ENCODE data around the gene THAP3. TPM values are rescaled to one million over a fixed set of nuclear protein-coding genes. Genes with fewer than 3 reads are reported as not detected.

The THAP3 gene
- total RNA-seq, 1 experiment from 2014 or later: 14.6 TPM

GRCh38 chr1:6578624-6579373 lies 45.9 kb upstream of the THAP3 start:
- no peaks in the 10 kb centered on the region for H3K9me2 ChIP-seq (ENCODE audit: insufficient read depth)
- no peaks in the 10 kb centered on the region for H3F3A ChIP-seq (ENCODE audit: insufficient read depth, low read depth)
- H3K9me3 ChIP-seq (ENCODE audit: insufficient read depth, low read depth): no peaks in the 10 kb centered on the region
- H3K4me3 ChIP-seq: no peak overlapping the region
- ChIA-PET CTCF (no interaction called here), POLR2A (ENCODE audit: unreplicated experiment) (no interaction called here)
- no peaks in the 10 kb centered on the region for H3K36me3 ChIP-seq (ENCODE audit: low read depth)
- H3K79me2 ChIP-seq (ENCODE audit: low read depth): peaks cover 11% of the 10 kb centered on the region
- H3K27ac ChIP-seq: no peak overlapping the region
- no peaks in the 10 kb centered on the region for H4K20me1 ChIP-seq (ENCODE audit: insufficient read depth)
- no TSS peak for BruUV-seq (replicated peaks)
- no peak for DNase-seq
- peaks cover 8% of the 10 kb centered on the region for H3K4me1 ChIP-seq (replicated peaks; ENCODE audit: insufficient read depth)
- intact Hi-C loops (cut with micrococcal nuclease; ENCODE audit: unreplicated experiment): loop anchor here (1.0 kb wide), 1 partner anchor 47 kb away; no protein-coding TSS in a partner anchor
- TF ChIP-seq CTCF (conservative IDR thresholded peaks at IDR 0.05): no peak
- H3K27me3 ChIP-seq (ENCODE audit: insufficient read depth, low read depth): no peaks in the 10 kb centered on the region
- H2AFZ ChIP-seq: no peak overlapping the region
- peak overlapping the region; percentile 90; the same call in 1 of the 2 replicates for H3K4me2 ChIP-seq

GRCh38 chr1:6579374-6580118 lies 45.1 kb upstream of the THAP3 start, which contains the start of gene ZBTB48:
Gene ZBTB48 (plus strand): TSS chr1:6579994. CDS start chr1:6580610, 616 bp downstream.
- intact Hi-C loops (cut with micrococcal nuclease; ENCODE audit: unreplicated experiment): loop anchor here (1.0 kb wide), 1 partner anchor 46 kb away; no protein-coding TSS in a partner anchor
- Histone ChIP-seq H3K4me3 (peak within 1 kb of the TSS; percentile 78), H3K9me2 (ENCODE audit: insufficient read depth) (no peaks in the 10 kb centered on the region), H3K79me2 (ENCODE audit: low read depth) (peaks cover 11% of the 10 kb centered on the region), H2AFZ (peak within 1 kb of the TSS; percentile 86), H4K20me1 (ENCODE audit: insufficient read depth) (no peaks in the 10 kb centered on the region), H3K4me2 (peak within 1 kb of the TSS; percentile 90), H3K4me1 (replicated peaks; ENCODE audit: insufficient read depth) (peaks cover 8% of the 10 kb centered on the region), H3F3A (ENCODE audit: insufficient read depth, low read depth) (no peaks in the 10 kb centered on the region), H3K27me3 (ENCODE audit: insufficient read depth, low read depth) (no peaks in the 10 kb centered on the region), H3K36me3 (ENCODE audit: low read depth) (no peaks in the 10 kb centered on the region), H3K27ac (no peak within 1 kb of the TSS), H3K9me3 (ENCODE audit: insufficient read depth, low read depth) (no peaks in the 10 kb centered on the region)
- DNase-seq: peak; percentile 86 to 98
- CTCF ChIA-PET: interaction anchor here (0.5 to 0.7 kb wide), 4 partner anchors 10 to 116 kb away, joined by 3 to 10 read pairs (median 6); no protein-coding TSS in a partner anchor
- POLR2A ChIA-PET (ENCODE audit: unreplicated experiment): interaction anchor here (0.6 to 0.7 kb wide), 3 partner anchors 13 to 1175 kb away, joined by 3 to 18 read pairs (median 8); partner anchors contain the start of gene THAP3
- BruUV-seq (replicated peaks): no TSS peak
- TF ChIP-seq EZH2 (IDR thresholded peaks at IDR 0.05; ENCODE audit: low read depth) (no peak), CTCF (conservative IDR thresholded peaks at IDR 0.05) (no peak)

- TF ChIP-seq CTCF (conservative IDR thresholded peaks at IDR 0.05) (no peak), EZH2 (IDR thresholded peaks at IDR 0.05; ENCODE audit: low read depth) (no peak)
- H3K36me3 ChIP-seq (ENCODE audit: low read depth): no peaks in the 10 kb centered on the region
- H3K79me2 ChIP-seq (ENCODE audit: low read depth): peaks cover 11% of the 10 kb centered on the region
- H3K9me3 ChIP-seq (ENCODE audit: insufficient read depth, low read depth): no peaks in the 10 kb centered on the region
- BruUV-seq (replicated peaks): TSS peak; percentile 45
- no peaks in the 10 kb centered on the region for H3F3A ChIP-seq (ENCODE audit: insufficient read depth, low read depth)
- ChIA-PET POLR2A (ENCODE audit: unreplicated experiment) (interaction anchor here (0.6 to 0.7 kb wide), 3 partner anchors 13 to 1176 kb away, joined by 3 to 8 read pairs (median 3); no protein-coding TSS in a partner anchor), CTCF (interaction anchor here (0.5 to 0.7 kb wide), 4 partner anchors 11 to 116 kb away, joined by 3 to 10 read pairs (median 6); no protein-coding TSS in a partner anchor)
- no peak overlapping the region for H3K27ac ChIP-seq
- no peaks in the 10 kb centered on the region for H3K9me2 ChIP-seq (ENCODE audit: insufficient read depth)
- peak overlapping the region; percentile 78 for H3K4me3 ChIP-seq
- DNase-seq: no peak
- no peaks in the 10 kb centered on the region for H4K20me1 ChIP-seq (ENCODE audit: insufficient read depth)
- H3K4me1 ChIP-seq (replicated peaks; ENCODE audit: insufficient read depth): peaks cover 8% of the 10 kb centered on the region
- no peaks in the 10 kb centered on the region for H3K27me3 ChIP-seq (ENCODE audit: insufficient read depth, low read depth)
- intact Hi-C loops (cut with micrococcal nuclease; ENCODE audit: unreplicated experiment): no loop called here
- peak overlapping the region; percentile 86 for H2AFZ ChIP-seq
- peak overlapping the region; percentile 90 for H3K4me2 ChIP-seq
Observed at GRCh38 chr1:6580119-6580592, 44.5 kb upstream of the THAP3 start.

Data from PC-9 (cell line).